Activated gamma-delta T cell (primary cell): Measurements from ENCODE around the gene CCDC186.

Source experiments
- DNase-seq: peaks from one replicate; lab custom pipeline; 2025; lab: John Stamatoyannopoulos, UW

The CCDC186 gene

GRCh38 chr10:114110174-114110972, 63.6 kb downstream of the CCDC186 start:
- DNase-seq: no peak

GRCh38 chr10:114103284-114103683, 70.7 kb downstream of the CCDC186 start:
- no peak for DNase-seq

- no peak for DNase-seq
These were observed 71.7 kb downstream of the CCDC186 start for GRCh38 chr10:114102256-114102655.

GRCh38 chr10:114100848-114101741, 72.9 kb downstream of the CCDC186 start:
- no peak for DNase-seq

- no peak for DNase-seq
These were observed 77.1 kb downstream of the CCDC186 start for GRCh38 chr10:114096864-114097263.

- no peak for DNase-seq
These were observed 78.3 kb downstream of the CCDC186 start for GRCh38 chr10:114095559-114096337.

GRCh38 chr10:114094795-114095194, 79.2 kb downstream of the CCDC186 start:
- DNase-seq: no peak

- no peak for DNase-seq
These were observed 86.3 kb downstream of the CCDC186 start for GRCh38 chr10:114087655-114088054.

- no peak for DNase-seq
These were observed 86.7 kb downstream of the CCDC186 start for GRCh38 chr10:114087255-114087654.

- DNase-seq: no peak
These were observed 89.8 kb downstream of the CCDC186 start for GRCh38 chr10:114084215-114084614.

GRCh38 chr10:114083040-114083439, 91.0 kb downstream of the CCDC186 start:
- DNase-seq: no peak

- no peak for DNase-seq
These were observed 92.0 kb downstream of the CCDC186 start for GRCh38 chr10:114081911-114082583.

GRCh38 chr10:114079421-114079820, 94.6 kb downstream of the CCDC186 start:
- DNase-seq: no peak

GRCh38 chr10:114078346-114078745, 95.7 kb downstream of the CCDC186 start:
- DNase-seq: no peak

- no peak for DNase-seq
These were observed 96.2 kb downstream of the CCDC186 start for GRCh38 chr10:114077815-114078219.

- no peak for DNase-seq
These were observed 96.7 kb downstream of the CCDC186 start for GRCh38 chr10:114077347-114077746.

GRCh38 chr10:114075093-114075492, 98.9 kb downstream of the CCDC186 start:
- DNase-seq: no peak

- DNase-seq: peak; percentile 18
These were observed 100.4 kb downstream of the CCDC186 start for GRCh38 chr10:114073395-114074186.

GRCh38 chr10:114071178-114071577, 102.8 kb downstream of the CCDC186 start:
- no peak for DNase-seq
